ENCODE data around the gene TMEM117.

TMEM117 gene

DNA sequence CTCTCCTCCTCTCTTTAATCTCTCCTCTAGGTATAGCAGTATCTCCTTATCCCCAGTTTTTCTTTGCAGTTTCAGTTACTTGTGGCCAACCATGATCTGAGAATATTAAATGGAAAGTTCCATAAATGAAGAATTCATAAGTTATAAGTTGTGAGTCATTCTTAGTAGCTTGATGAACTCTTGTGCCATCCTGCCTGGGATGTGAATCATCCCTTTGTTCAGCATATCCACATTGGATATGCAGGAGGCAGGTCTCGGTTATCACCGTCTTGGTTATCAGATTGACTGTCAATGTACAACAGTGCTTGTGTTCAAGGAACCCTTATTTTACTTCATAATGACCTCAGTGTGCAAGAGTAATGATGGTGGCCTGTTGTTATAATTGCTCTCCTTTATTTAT lies 134.0 kb downstream of the TMEM117 start:
- peak; percentile 50 for DNase-seq (ENCODE audit: low read depth)
- TF ChIP-seq, protein P1, sequence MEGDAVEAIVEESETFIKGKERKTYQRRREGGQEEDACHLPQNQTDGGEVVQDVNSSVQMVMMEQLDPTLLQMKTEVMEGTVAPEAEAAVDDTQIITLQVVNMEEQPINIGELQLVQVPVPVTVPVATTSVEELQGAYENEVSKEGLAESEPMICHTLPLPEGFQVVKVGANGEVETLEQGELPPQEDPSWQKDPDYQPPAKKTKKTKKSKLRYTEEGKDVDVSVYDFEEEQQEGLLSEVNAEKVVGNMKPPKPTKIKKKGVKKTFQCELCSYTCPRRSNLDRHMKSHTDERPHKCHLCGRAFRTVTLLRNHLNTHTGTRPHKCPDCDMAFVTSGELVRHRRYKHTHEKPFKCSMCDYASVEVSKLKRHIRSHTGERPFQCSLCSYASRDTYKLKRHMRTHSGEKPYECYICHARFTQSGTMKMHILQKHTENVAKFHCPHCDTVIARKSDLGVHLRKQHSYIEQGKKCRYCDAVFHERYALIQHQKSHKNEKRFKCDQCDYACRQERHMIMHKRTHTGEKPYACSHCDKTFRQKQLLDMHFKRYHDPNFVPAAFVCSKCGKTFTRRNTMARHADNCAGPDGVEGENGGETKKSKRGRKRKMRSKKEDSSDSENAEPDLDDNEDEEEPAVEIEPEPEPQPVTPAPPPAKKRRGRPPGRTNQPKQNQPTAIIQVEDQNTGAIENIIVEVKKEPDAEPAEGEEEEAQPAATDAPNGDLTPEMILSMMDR (IDR thresholded peaks at IDR 0.05; ENCODE audit: low read length, missing control alignments), result no peak
- H3K4me3 ChIP-seq (replicated peaks; ENCODE audit: low read depth, low read length), result no peak overlapping the region

DNA sequence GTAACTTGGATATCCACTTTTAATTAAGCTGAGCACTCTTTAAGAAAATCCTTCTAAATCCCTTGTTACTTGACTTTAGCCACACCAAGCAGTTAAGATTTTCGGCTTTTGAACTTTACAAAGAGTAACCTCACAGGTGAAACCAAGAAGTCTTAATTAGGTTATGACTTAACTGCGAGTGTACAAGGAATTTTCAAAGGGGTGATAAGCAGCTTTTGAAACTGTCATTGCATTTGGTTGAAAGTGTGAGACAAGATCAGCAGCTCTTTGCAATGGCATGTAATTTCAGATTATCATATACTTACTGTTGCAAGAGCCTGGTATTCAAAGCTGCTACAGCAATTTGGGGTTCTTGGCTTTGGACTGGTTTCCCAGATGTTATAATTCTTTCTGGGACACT lies 137.5 kb downstream of the TMEM117 start:
- no peak for DNase-seq (ENCODE audit: low read depth)
- TF ChIP-seq, protein P1 (IDR thresholded peaks at IDR 0.05; ENCODE audit: low read length, missing control alignments), result no peak

GRCh38 chr12:43973993-43974392 lies 138.1 kb downstream of the TMEM117 start:
- TF ChIP-seq, protein P1 (IDR thresholded peaks at IDR 0.05; ENCODE audit: low read length, missing control alignments), result no peak
- H3K4me3 ChIP-seq (replicated peaks; ENCODE audit: low read depth, low read length), result no peak overlapping the region
- DNase-seq (ENCODE audit: low read depth), result peak; percentile 8

More for the DNA sequence above, 137.5 kb downstream of the TMEM117 start:
- H3K4me3 ChIP-seq (replicated peaks; ENCODE audit: low read depth, low read length), result no peak overlapping the region

DNA sequence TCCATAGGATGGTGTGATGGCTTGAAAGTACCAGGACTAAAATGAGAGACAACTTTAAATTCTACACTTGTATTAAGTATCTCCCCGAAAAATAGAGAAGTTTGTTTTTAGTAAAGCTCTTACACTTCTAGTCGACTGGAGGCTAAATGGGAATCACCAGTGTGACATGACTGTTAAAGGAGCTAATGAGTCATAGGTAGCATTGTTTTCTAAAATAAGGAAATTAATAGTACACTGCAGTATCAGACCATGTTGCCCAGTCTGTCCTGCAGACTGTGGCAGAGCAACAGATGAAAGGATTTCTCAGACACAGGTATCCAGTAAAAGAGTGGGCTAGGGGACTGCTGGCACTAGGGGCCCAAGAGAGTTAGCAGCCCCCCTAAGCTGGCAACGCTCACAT lies 140.1 kb downstream of the TMEM117 start:
- DNase-seq (ENCODE audit: low read depth), result peak; percentile 36
- TF ChIP-seq, protein P1 (IDR thresholded peaks at IDR 0.05; ENCODE audit: low read length, missing control alignments), result no peak
- no peak overlapping the region for H3K4me3 ChIP-seq (replicated peaks; ENCODE audit: low read depth, low read length)

- no peak for DNase-seq (ENCODE audit: low read depth)
Observed at GRCh38 chr12:43978556-43978955, 142.7 kb downstream of the TMEM117 start.

GRCh38 chr12:43979450-43979849 lies 143.6 kb downstream of the TMEM117 start:
- TF ChIP-seq, protein P1 (IDR thresholded peaks at IDR 0.05; ENCODE audit: low read length, missing control alignments), result no peak
- DNase-seq (ENCODE audit: low read depth), result no peak
- H3K4me3 ChIP-seq (replicated peaks; ENCODE audit: low read depth, low read length), result no peak overlapping the region

More at GRCh38 chr12:43978556-43978955, 142.7 kb downstream of the TMEM117 start:
- no peak overlapping the region for H3K4me3 ChIP-seq (replicated peaks; ENCODE audit: low read depth, low read length)
- TF ChIP-seq, protein P1 (IDR thresholded peaks at IDR 0.05; ENCODE audit: low read length, missing control alignments), result no peak

GRCh38 chr12:43980627-43981191 lies 144.8 kb downstream of the TMEM117 start:
- TF ChIP-seq, protein P1 (IDR thresholded peaks at IDR 0.05; ENCODE audit: low read length, missing control alignments), result no peak
- no peak overlapping the region for H3K4me3 ChIP-seq (replicated peaks; ENCODE audit: low read depth, low read length)
- no peak for DNase-seq (ENCODE audit: low read depth)
